GM12873 (cell line): Measurements from ENCODE around the gene TP53BP1.

ENCODE experiments used
- TF ChIP-seq, protein P1 (sequence below): IDR thresholded peaks from 2 replicates; pipeline ENCODE4 v1.5.1; 2012; ENCODE audit warnings: low read depth, mild to moderate bottlenecking, moderate library complexity, low read length, control low read depth; ENCODE audit not compliant: insufficient read depth; ENCODE audit errors: missing control alignments

The TP53BP1 gene

DNA sequence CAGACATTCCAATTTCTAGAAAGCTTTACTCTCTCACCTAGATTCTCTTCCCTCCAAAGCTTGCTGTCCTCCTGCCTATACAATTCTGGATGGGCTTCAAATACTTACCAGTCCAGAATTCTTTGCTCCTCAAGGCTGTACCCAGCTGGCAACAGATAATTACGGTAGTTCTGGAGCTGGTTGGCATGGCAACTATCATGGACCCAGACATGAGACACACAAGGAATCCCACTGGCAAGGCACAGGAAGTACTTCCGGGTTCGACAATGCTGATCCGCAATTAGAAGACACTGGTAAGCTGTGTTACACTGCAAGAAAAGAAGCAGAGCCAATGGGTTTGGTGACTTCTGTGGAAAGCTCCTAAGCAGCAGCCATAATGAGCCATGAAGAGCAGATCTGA, 84.2 kb downstream of the TP53BP1 start:
- TF ChIP-seq, protein P1, sequence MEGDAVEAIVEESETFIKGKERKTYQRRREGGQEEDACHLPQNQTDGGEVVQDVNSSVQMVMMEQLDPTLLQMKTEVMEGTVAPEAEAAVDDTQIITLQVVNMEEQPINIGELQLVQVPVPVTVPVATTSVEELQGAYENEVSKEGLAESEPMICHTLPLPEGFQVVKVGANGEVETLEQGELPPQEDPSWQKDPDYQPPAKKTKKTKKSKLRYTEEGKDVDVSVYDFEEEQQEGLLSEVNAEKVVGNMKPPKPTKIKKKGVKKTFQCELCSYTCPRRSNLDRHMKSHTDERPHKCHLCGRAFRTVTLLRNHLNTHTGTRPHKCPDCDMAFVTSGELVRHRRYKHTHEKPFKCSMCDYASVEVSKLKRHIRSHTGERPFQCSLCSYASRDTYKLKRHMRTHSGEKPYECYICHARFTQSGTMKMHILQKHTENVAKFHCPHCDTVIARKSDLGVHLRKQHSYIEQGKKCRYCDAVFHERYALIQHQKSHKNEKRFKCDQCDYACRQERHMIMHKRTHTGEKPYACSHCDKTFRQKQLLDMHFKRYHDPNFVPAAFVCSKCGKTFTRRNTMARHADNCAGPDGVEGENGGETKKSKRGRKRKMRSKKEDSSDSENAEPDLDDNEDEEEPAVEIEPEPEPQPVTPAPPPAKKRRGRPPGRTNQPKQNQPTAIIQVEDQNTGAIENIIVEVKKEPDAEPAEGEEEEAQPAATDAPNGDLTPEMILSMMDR, result no peak

DNA sequence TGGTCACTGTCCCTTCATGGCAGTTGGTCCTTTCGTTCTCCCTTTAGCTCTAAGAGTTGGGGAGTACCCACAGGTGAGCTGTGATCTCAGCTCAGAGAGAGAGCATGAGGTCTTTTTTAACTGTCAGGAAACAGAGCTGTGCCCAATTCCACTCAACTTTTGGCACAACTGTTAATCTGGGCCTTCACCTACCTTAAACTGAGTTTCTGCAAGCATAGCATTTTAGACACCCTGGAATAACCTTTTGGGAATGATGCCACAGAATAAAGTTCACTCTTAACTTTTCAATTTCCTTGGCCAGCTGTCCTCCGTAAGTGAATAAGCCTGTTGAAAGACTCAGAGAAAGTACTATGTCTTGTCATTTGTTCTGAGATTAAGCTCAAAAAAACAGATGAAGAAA, 86.1 kb downstream of the TP53BP1 start:
- TF ChIP-seq, protein P1, result no peak

DNA sequence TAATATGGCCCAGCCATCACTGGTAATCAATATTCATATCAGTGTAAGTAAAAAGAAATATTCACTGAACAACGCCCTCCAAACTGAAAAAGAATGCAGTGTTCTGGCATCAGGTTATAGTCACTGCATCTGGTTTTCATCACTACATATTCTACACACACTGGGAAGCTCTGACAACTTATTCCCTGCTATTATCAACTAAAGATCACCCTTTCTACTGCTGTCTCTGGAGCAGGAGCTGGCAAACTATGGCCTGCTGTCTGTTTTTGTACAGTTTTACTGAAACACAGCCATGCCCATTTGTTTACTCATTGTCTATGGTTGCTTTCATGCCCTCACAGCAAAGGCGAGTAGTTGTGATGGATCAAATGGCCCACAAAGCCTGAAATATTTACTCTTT, 86.8 kb downstream of the TP53BP1 start:
- TF ChIP-seq, protein P1, result no peak

DNA sequence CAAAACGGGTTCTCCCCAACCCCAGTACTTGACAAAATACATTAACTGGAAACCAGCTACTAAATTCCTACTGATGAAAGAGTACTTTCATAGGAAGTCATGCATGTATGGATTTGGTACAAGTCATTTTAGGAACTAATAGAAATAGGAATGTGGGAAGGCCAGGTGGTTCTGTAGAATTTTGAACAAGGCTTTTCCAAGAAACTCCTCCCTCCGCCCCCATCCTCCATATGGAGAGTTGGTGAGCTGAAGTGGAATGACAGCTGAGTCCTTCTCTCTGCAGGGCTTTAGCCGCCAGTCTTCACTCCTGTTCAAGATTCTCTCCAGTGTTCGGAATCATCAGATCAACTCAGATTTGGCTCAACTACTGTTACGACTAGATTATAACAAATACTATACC, 88.8 kb downstream of the TP53BP1 start:
- TF ChIP-seq, protein P1, result no peak

DNA sequence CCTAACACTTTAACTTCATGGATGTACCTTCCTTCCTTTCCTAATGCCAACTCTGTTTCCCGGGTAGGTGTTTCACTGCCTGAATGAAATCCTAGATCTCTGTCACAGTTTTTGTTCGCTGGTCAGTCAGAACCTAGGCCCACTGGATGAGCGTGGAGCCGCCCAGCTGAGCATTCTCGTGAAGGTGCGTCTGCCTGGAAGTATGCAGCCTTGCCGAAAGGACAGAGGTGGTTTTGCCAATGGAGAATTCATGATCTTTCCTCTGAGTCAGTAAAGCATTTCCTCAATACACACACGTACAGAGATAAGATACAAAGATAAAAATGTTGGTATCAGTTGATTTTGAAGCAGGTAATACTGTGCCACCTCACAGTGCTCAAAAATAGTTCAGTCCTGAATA, 89.3 kb downstream of the TP53BP1 start:
- TF ChIP-seq, protein P1, result no peak

DNA sequence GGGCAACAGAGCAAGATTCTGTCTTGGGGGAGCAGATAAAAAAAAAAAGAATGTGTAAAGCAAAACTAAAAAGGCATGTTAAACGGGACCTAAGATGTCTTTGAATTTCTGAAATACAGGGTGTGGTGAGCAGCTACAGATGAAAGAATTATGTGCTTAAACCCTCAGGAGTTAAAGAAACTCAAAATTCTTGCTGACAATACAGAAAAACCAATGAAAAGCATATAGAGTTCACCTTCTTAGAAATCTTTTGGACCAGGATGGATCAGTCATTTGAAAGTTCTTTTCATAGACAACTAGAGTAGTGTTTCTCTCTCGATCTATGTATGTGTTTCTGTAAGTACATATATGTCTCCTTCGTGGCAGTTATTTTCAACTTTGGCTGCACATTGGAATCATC, 90.7 kb downstream of the TP53BP1 start:
- TF ChIP-seq, protein P1, result no peak

DNA sequence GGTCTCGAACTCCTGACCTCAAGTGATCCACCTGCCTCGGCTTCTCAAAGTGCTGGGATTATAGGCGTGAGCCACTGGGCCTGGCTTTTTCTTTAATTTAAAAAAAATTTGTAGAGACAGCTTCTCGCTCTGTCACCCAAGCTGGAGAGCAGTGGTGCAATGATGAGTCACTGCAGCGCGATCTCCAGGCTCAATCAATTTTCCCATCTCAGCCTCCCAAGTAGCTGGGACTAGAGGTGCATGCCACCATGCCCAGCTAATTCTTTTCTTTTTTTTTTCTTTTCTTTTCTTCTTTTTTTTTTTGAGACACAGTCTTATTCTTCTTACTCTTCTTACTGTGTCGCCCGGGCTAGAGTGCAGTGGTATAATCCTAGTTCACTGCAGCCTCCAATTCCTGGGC, 102.2 kb downstream of the TP53BP1 start:
- TF ChIP-seq, protein P1, result no peak
